Ovary (tissue), 9 donors: ENCODE data around the gene PAFAH1B2. TPM values are rescaled to one million over a fixed set of nuclear protein-coding genes. Genes with fewer than 3 reads are reported as not detected.
A peak's percentile ranks its signal among the peaks of the same experiment; 100 is the strongest.
"Not testable (repeated sequence)": the region's sequence is repeated elsewhere in the genome, so short reads cannot be mapped to it uniquely, and the experiment has no call there.

Experiments used
- DNase-seq, 5 donors: peaks; one replicate each; pipeline ENCODE4 v3.0.0-alpha.2; 2019 to 2020
- H3K27ac ChIP-seq, 2 donors: fragments of 200-600 bp; one replicate each; pipeline versions ENCODE4 v1.5.1 to v1.8.0; 2019 to 2022
- H3K27me3 ChIP-seq: fragments of 200-600 bp; one replicate; pipeline ENCODE4 v1.8.0; 2022
- H3K36me3 ChIP-seq: fragments of 200-600 bp; sonication (generic); one replicate; pipeline ENCODE4 v1.5.1; 2019
- H3K4me1 ChIP-seq: one replicate; pipeline ENCODE4 v1.8.1; 2013; ENCODE audit warnings: mild to moderate bottlenecking, moderate library complexity; ENCODE audit not compliant: insufficient read depth
- H3K4me3 ChIP-seq: fragments of 200-600 bp; sonication (generic); one replicate; pipeline ENCODE4 v1.5.1; 2017
- H3K9me3 ChIP-seq, 2 donors: fragments of 200-600 bp in 1 of 2; sonication (generic) in 1 of 2; one replicate each; pipeline versions ENCODE4 v1.5.1 to v1.8.1; 2013 to 2019; ENCODE audit warnings: mild to moderate bottlenecking in 1 of 2, moderate library complexity in 1 of 2
- CTCF ChIP-seq, 3 donors: fragments of 450-650 bp in 2 of 3; fragments of 200-600 bp in 1 of 3; IDR thresholded peaks; one replicate each; pipeline versions ENCODE4 v1.5.1 to v1.8.0; 2016 to 2022; ENCODE audit warnings: antibody characterized with exemption in 3 of 3, mild to moderate bottlenecking in 1 of 3
- EP300 ChIP-seq: sonication (generic); formaldehyde crosslinking; IDR thresholded peaks from one replicate; pipeline ENCODE4 v1.6.1; 2017; ENCODE audit warnings: antibody characterized with exemption
- POLR2A ChIP-seq: fragments of 450-650 bp; IDR thresholded peaks from one replicate; pipeline ENCODE4 v1.6.1; 2017; ENCODE audit warnings: antibody characterized with exemption, mild to moderate bottlenecking, moderate library complexity
- WGBS, 3 donors: extraction: QIAGEN DNeasy Blood & Tissue Kit in 1 of 3; methylation state at CpG; one replicate each; pipeline versions ENCODE4 v1.1.5 to v1.1.7; 2013 to 2017; 5-methylcytosine and 5-hydroxymethylcytosine counted together
- intact Hi-C, 4 donors: fragments of 100-400 bp; cut with DNase I; formaldehyde crosslinking; loops; one replicate each; pipeline versions ENCODE4 v1.11.0 to v1.15.1; 2022 to 2023
- polyA plus RNA-seq, 2 donors: library from polyadenylated mRNA; stranded (reverse); fragments of 200-250 nt in 1 of 2; fragments of 350-450 nt in 1 of 2; fragmentation: Illumina TruSeq in 1 of 2; extraction: RNeasy Lipid Tissue Mini Kit (QIAGEN cat#74804) in 1 of 2; gene quantifications; one replicate each; pipeline ENCODE4 v1.2.3, GENCODE V29; 2013 to 2014
- total RNA-seq, 7 donors: library from RNA; depleted of rRNA in 2 of 7; stranded (reverse); fragments of >200 nt in 2 of 7; fragmentation: NEBNext Ultra II Directional in 3 of 7; extraction: Animal tissue kit (Norgen Biotek cat#: 25700) in 3 of 7; gene quantifications; one replicate each; pipeline versions ENCODE4 v1.1.0 to v1.2.4, GENCODE V29; 2016 to 2023
- donor health status: DM: no; HTN: no; CAD: no; lungs with moderate emphysema.
- donor health status: DM: no; HTN: no; CAD: no.
- donor health status: Bipolar disorder and iron deficiency.
- donor health status: DM: yes; HTN: yes; CAD: no.
- donor health status: DM: no; HTN: no; CAD: no.
- donor health status: DM: yes; HTN: yes; CAD: no.

The PAFAH1B2 gene
- total and polyA plus RNA-seq, 9 donors = 23.0 to 95.6 (median 75.5) TPM

- intact Hi-C loops = loop anchor here in 3 of 4 donors (5.0 kb wide), 1 partner anchor 72 kb away; no protein-coding TSS in a partner anchor
- H3K4me1 ChIP-seq = peaks cover 36% of the 10 kb centered on the region
- no peaks in the 10 kb centered on the region for H3K9me3 ChIP-seq
- peak overlapping the region; percentile 24 for H3K4me3 ChIP-seq
- H3K27ac ChIP-seq = peak overlapping the region; percentile 47 to 86
- no peaks in the 10 kb centered on the region for H3K36me3 ChIP-seq
- TF ChIP-seq EP300 = no peak
- TF ChIP-seq CTCF (IDR thresholded peaks at IDR 0.05) = no peak
- no peak for TF ChIP-seq POLR2A
- peak in 2 of 5 donors; percentile 54 to 69 for DNase-seq
- 14 to 36% (median 24%) methylated on average over 17 of the region's 17 CpGs for WGBS, 3 donors
- H3K27me3 ChIP-seq = no peaks in the 10 kb centered on the region
Measured at GRCh38 chr11:117204283-117205080, 60.4 kb downstream of the PAFAH1B2 start.

DNA sequence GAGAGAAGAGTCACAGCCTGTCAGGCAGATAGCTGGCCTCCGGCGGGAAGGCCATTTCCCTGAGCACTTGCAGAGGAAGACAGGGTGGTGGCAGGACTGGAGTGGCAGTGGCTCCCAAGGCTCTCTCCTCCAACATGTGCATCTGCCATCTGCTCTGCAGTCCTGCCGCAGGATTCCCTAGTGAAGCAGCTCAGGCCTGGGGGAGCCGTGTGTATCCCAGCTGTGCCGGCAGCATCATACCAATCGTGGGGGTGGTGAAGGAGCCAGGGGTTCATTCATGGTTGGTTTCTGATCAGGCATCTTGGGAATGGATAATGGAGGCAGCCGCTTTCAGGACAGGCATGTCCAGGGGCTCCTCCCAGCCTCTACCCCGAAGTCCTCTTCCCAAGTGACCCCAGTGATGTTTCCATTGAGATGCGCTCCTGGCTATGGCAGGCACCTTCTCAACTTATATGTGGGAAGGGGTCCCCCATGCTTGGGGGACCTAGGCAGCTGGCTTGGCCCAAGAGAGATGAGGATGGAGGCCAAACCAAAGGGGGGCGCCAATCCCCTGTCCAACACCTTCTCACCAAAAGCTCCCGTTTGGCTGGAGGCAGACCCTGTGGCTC, 61.2 kb downstream of the PAFAH1B2 start:
- Histone ChIP-seq H3K9me3 (no peaks in the 10 kb centered on the region), H3K4me1 (peaks cover 36% of the 10 kb centered on the region), H3K27me3 (no peaks in the 10 kb centered on the region), H3K27ac (peak overlapping the region in 1 of 2 donors; percentile 86), H3K4me3 (peak overlapping the region; percentile 24), H3K36me3 (no peaks in the 10 kb centered on the region)
- TF ChIP-seq CTCF (IDR thresholded peaks at IDR 0.05) = no peak
- TF ChIP-seq EP300 = no peak
- no peak for TF ChIP-seq POLR2A
- DNase-seq = peak in 1 of 5 donors; percentile 60
- WGBS, 3 donors = 41 to 50% (median 43%) methylated on average over 11 of the region's 11 CpGs
- intact Hi-C loops = loop anchor here in 3 of 4 donors (5.0 kb wide), 1 partner anchor 73 kb away; no protein-coding TSS in a partner anchor

DNA sequence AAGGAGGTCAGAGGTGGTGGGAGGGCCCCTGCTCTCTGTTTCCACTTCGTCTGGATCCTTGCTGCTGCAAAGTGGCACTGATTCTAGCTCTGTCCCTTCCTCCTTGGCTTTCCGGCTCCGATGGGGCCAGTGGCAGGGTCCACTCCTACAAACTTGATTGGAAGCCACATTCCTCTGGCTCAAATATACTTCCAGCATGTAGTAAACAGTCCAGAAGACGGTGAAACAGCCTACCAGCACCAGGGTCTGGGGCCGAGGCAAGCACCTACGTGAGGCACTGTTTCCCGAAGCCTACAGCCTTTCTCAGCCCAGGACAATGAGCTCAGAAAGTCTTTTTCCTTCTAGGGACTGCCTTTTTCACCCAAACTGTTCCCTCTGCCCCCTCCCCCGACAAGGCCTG, 62.0 kb downstream of the PAFAH1B2 start:
- intact Hi-C loops = loop anchor here in 3 of 4 donors (5.0 kb wide), 1 partner anchor 74 kb away; no protein-coding TSS in a partner anchor
- H3K36me3 ChIP-seq, H3K4me3 ChIP-seq, DNase-seq, H3K9me3 ChIP-seq, H3K27me3 ChIP-seq: not testable (repeated sequence)
- WGBS, 3 donors = 38 to 57% (median 55%) methylated on average over 6 to 8 of the region's 8 CpGs
- Histone ChIP-seq H3K27ac (peak overlapping the region in 1 of 2 donors; percentile 7), H3K4me1 (peaks cover 32% of the 10 kb centered on the region)

DNA sequence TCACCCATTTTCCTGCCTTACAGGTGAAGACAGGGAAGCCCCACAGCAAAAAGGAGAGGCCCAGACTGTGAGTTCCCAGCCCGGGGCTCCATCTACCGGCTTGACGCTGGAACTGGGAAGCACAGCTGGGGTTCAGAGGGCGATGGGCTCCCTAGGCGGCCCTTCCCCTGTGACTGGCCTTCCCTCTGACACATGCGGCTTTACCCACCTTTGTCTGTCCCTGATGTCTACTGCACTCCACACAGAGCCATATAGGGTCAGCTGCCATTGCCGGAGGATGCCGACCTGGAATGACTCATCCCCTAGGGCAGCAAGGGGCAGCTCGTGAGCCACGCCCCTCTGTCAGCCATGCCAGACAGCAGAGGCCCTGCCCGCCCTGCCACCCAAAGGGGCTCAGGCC, 62.8 kb downstream of the PAFAH1B2 start:
- intact Hi-C loops = loop anchor here in 3 of 4 donors (5.0 kb wide), 1 partner anchor 75 kb away; no protein-coding TSS in a partner anchor
- H3K27ac ChIP-seq, H3K27me3 ChIP-seq: not testable (repeated sequence)

DNA sequence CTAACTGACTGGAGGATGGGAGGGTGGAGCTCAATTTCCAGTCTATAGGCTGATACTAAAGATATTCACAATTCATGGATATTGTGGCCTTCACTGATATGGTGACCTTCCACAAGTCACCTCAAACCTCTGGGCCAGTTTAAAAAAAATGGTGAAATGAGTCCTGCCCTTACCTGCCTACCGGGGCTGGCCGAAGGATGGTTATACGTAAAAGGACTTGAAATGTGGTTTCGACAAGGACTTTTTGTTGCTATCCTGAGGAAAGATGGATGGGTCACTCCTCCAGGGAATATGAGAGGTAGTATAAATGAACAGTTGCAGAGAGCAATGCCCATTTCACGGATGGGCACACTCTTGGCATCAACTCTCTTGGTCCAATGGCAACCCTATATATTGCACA, 63.4 kb downstream of the PAFAH1B2 start:
- H3K27me3 ChIP-seq, H3K27ac ChIP-seq, H3K9me3 ChIP-seq, DNase-seq, H3K4me3 ChIP-seq, H3K36me3 ChIP-seq: not testable (repeated sequence)
- intact Hi-C loops = loop anchor here in 3 of 4 donors (5.0 kb wide), 1 partner anchor 75 kb away; no protein-coding TSS in a partner anchor
- 84 to 97% (median 88%) methylated on average over 4 to 5 of the region's 5 CpGs for WGBS, 3 donors
- peaks cover 26% of the 10 kb centered on the region for H3K4me1 ChIP-seq

More for the DNA sequence above, 62.8 kb downstream of the PAFAH1B2 start:
- peaks cover 31% of the 10 kb centered on the region for H3K4me1 ChIP-seq
- DNase-seq, H3K4me3 ChIP-seq, H3K36me3 ChIP-seq, H3K9me3 ChIP-seq: not testable (repeated sequence)
- 83 to 88% methylated on average over 3 to 6 of the region's 11 CpGs; no CpG with 5 or more reads in 1 of the 3 donors for WGBS, 3 donors

- H3K27me3 ChIP-seq, H3K4me3 ChIP-seq, H3K36me3 ChIP-seq, H3K9me3 ChIP-seq, H3K27ac ChIP-seq: not testable (repeated sequence)
- 71 to 90% (median 84%) methylated on average over 8 to 9 of the region's 13 CpGs for WGBS, 3 donors
- peak in 1 of 5 donors; percentile 33 for DNase-seq
- H3K4me1 ChIP-seq = peaks cover 17% of the 10 kb centered on the region
- intact Hi-C loops = loop anchor here in 3 of 4 donors (5.0 kb wide), 1 partner anchor 76 kb away; no protein-coding TSS in a partner anchor
Measured at GRCh38 chr11:117208710-117209109, 64.6 kb downstream of the PAFAH1B2 start.

GRCh38 chr11:117209351-117210125, 65.5 kb downstream of the PAFAH1B2 start:
- DNase-seq, H3K4me1 ChIP-seq, H3K4me3 ChIP-seq, H3K27ac ChIP-seq, H3K36me3 ChIP-seq, H3K9me3 ChIP-seq, H3K27me3 ChIP-seq: not testable (repeated sequence)
- intact Hi-C loops = loop anchor here in 3 of 4 donors (5.0 kb wide), 1 partner anchor 77 kb away; no protein-coding TSS in a partner anchor
- WGBS, 3 donors = 75 to 83% (median 82%) methylated on average over 8 of the region's 8 CpGs
